K562 (cell line): Measurements from ENCODE around the gene CDKN1C. TPM values are rescaled to one million over a fixed set of nuclear protein-coding genes. Genes with fewer than 3 reads are reported as not detected.

Source experiments
- ATAC-seq: fragments of 200-7000 bp; cut with Tn5 transposase; 3 replicates; pipeline ENCODE4 v1.9.1; 2020; ENCODE audit warnings: moderate library complexity
- BruUV-seq: library from RNA; stranded (reverse); fragments of 400-500 nt; replicated peaks from 2 replicates; lab custom pipeline; 2021; lab: Mats Ljungman, UMichigan
- CTCF ChIA-PET: fragments of 300-600 bp; formaldehyde crosslinking; extraction: SDS; loops from one replicate; lab custom pipeline; 2021; ENCODE audit warnings: low intra/inter-chr PET ratio; lab: Yijun Ruan, JAX
- POLR2A ChIA-PET: fragments of 300-600, 350-650 bp; sonication (Branson Sonifier 250); formaldehyde crosslinking; extraction: SDS; loops from one replicate; lab custom pipeline; 2021; ENCODE audit warnings: antibody characterized with exemption, inconsistent platforms; lab: Yijun Ruan, JAX
- DNase-seq, 4 experiments: peaks; one replicate each; pipeline versions ENCODE4 v3.0.0 to v3.0.0-alpha.2; 2011 to 2018; ENCODE audit warnings: low spot score in 3 of 4, mixed read lengths in 3 of 4; ENCODE audit errors: extremely low read depth in 1 of 4
- FAIRE-seq: peaks from 2 replicates; lab custom pipeline; 2011; peaks lifted over from hg19 to GRCh38; lab: Jason Lieb, UNC
- H2AFZ ChIP-seq: 2 replicates; pipeline ENCODE4 v1.6.0; 2011; ENCODE audit warnings: low read depth, low read length, control low read depth, inconsistent platforms
- H3K27ac ChIP-seq: fragments of 200-600 bp; 3 replicates; pipeline ENCODE4 v1.8.0; 2011; ENCODE audit warnings: low read depth, mild to moderate bottlenecking, control low read depth, inconsistent platforms, low read length, moderate library complexity, mixed read lengths; ENCODE audit errors: extremely low read depth
- H3K27me3 ChIP-seq, 2 experiments: fragments of 300-600 bp in 1 of 2; 2 replicates in 1 of 2; 3 replicates in 1 of 2; pipeline versions ENCODE4 v1.6.0 to v1.8.0; 2011; ENCODE audit warnings: inconsistent platforms in 2 of 2, low read length in 2 of 2, mild to moderate bottlenecking in 1 of 2, mixed read lengths in 1 of 2, moderate library complexity in 1 of 2; ENCODE audit not compliant: control insufficient read depth in 2 of 2, insufficient read depth in 2 of 2
- H3K36me3 ChIP-seq: fragments of 300-600 bp; 3 replicates; pipeline ENCODE4 v1.8.0; 2011; ENCODE audit warnings: mild to moderate bottlenecking, low read length, inconsistent platforms; ENCODE audit not compliant: control insufficient read depth, insufficient read depth
- H3K4me1 ChIP-seq, 2 experiments: fragments of 200-600 bp in 1 of 2; replicated peaks in 1 of 2; 2 replicates in 1 of 2; 3 replicates in 1 of 2; pipeline versions ENCODE4 v1.5.1 to v1.8.0; 2011; ENCODE audit warnings: inconsistent platforms in 2 of 2, low read length in 2 of 2, mild to moderate bottlenecking in 1 of 2, mixed read lengths in 1 of 2, moderate library complexity in 1 of 2; ENCODE audit not compliant: control insufficient read depth in 2 of 2, insufficient read depth in 2 of 2
- H3K4me2 ChIP-seq: 2 replicates; pipeline ENCODE4 v1.6.1; 2011; ENCODE audit warnings: low read length, control low read depth, inconsistent platforms, mixed read lengths; ENCODE audit not compliant: insufficient read depth
- H3K4me3 ChIP-seq: fragments of 200-600 bp; sonication (generic), shearing (Covaris generic); 2 replicates; pipeline ENCODE4 v1.5.1; 2016; ENCODE audit warnings: control low read depth, inconsistent platforms
- H3K79me2 ChIP-seq: fragments of 200-600 bp; 3 replicates; pipeline ENCODE4 v1.8.0; 2011; ENCODE audit warnings: low read length, inconsistent platforms; ENCODE audit not compliant: control insufficient read depth, insufficient read depth
- H3K9ac ChIP-seq, 2 experiments: 2 replicates each; pipeline versions ENCODE4 v1.6.0 to v1.6.1; 2011; ENCODE audit warnings: low read depth in 2 of 2, low read length in 2 of 2, control low read depth in 1 of 2, inconsistent platforms in 1 of 2, mild to moderate bottlenecking in 1 of 2, mixed read lengths in 1 of 2; ENCODE audit not compliant: insufficient read depth in 1 of 2
- H3K9me1 ChIP-seq: one replicate; pipeline ENCODE4 v1.6.0; 2011; ENCODE audit warnings: inconsistent platforms, mild to moderate bottlenecking, low read length, moderate library complexity; ENCODE audit not compliant: control insufficient read depth, insufficient read depth
- H3K9me3 ChIP-seq: replicated peaks from 2 replicates; pipeline ENCODE4 v1.5.1; 2011; ENCODE audit warnings: low read depth, low read length, inconsistent platforms; ENCODE audit not compliant: control insufficient read depth, insufficient read depth
- H4K20me1 ChIP-seq: replicated peaks from 2 replicates; pipeline ENCODE4 v1.6.1; 2011; ENCODE audit warnings: low read length, inconsistent platforms, mixed read lengths; ENCODE audit not compliant: control insufficient read depth, insufficient read depth
- MGA ChIP-seq: fragments of 450-650 bp; IDR thresholded peaks from 2 replicates; pipeline ENCODE4 v1.6.1; 2016; ENCODE audit warnings: mild to moderate bottlenecking, moderate library complexity
- MLLT1 ChIP-seq, 2 experiments: fragments of 450-650 bp; IDR thresholded peaks; 2 replicates each; pipeline ENCODE4 v1.6.1; 2016
- POLR2G ChIP-seq: fragments of 200-400 bp; formaldehyde crosslinking; IDR thresholded peaks from 2 replicates; pipeline ENCODE4 v1.6.1; 2017; ENCODE audit warnings: low read depth, mild to moderate bottlenecking, antibody characterized with exemption, low read length, moderate library complexity
- ZNF398 ChIP-seq: fragments of 250-450 bp; sonication (Bioruptor Pico); IDR thresholded peaks from 2 replicates; pipeline ENCODE4 v1.8.0; 2021; ENCODE audit warnings: moderate library complexity, mild to moderate bottlenecking, inconsistent platforms
- WGBS: fragments of 100-300 bp; shearing (Covaris generic); methylation state at CpG from one replicate; pipeline ENCODE4 v1.1.6; 2016; ENCODE audit warnings: low coverage, mixed read lengths; ENCODE audit not compliant: insufficient coverage; ENCODE audit errors: missing lambda C conversion rate; 5-methylcytosine and 5-hydroxymethylcytosine counted together
- in situ Hi-C: fragments of 300-500 bp; cut with MboI; formaldehyde crosslinking; loops from 4 replicates; pipeline ENCODE4 v1.15.0; 2018; ENCODE audit warnings: inconsistent platforms, mixed read lengths
- intact Hi-C: fragments of 100-400 bp; cut with micrococcal nuclease; formaldehyde crosslinking; loops from 2 replicates; pipeline ENCODE4 v1.14.2; 2022
- polyA plus RNA-seq, 8 experiments: library from polyadenylated mRNA; depleted of rRNA in 4 of 8; stranded (reverse) in 5 of 8; unstranded in 3 of 8; fragments of >200 nt; fragmentation: Nextera tagmentation in 2 of 8; fragmentation: Illumina TruSeq in 1 of 8; extraction: Ambion mirVana in 2 of 8; extraction: Trizol in 1 of 8; gene quantifications; 2 replicates each; pipeline versions ENCODE4 v1.2.1 to v1.2.3, GENCODE V29; 2011 to 2014; ENCODE audit warnings: inconsistent platforms in 1 of 8, missing spikeins in 1 of 8
- total RNA-seq, 7 experiments: library from RNA; depleted of rRNA in 6 of 7; stranded (reverse); fragments of >200 nt in 6 of 7; fragmentation: Illumina TruSeq in 2 of 7; extraction: Trizol in 2 of 7; gene quantifications; 2 replicates each; pipeline versions ENCODE4 v1.2.1 to v1.2.3, GENCODE V29; 2011 to 2021; ENCODE audit warnings: low replicate concordance in 1 of 7

CDKN1C gene
- total and polyA plus RNA-seq, 9 of the 15 experiments (the other 6 are each of a cell fraction or from before 2014, with no cell fraction given), result 2.8 to 21.1 (median 9.3) TPM

- Histone ChIP-seq H3K27me3 (0 out of 5 replicates have a peak, but pooled peaks cover 0 to 9% of the 10 kb centered on the region in 2 experiments), H4K20me1 (no peaks in the 10 kb centered on the region), H3K27ac (no peak overlapping the region), H3K9ac (peak overlapping the region in 1 of 2 experiments; percentile 55; a peak in 2 of 4 replicates), H3K9me3 (peaks cover 6% of the 10 kb centered on the region), H3K36me3 (no peaks in the 10 kb centered on the region), H3K4me3 (no peak overlapping the region), H3K4me1 (peaks cover 12 to 59% of the 10 kb centered on the region in 2 experiments; a peak in 4 of 5 replicates), H2AFZ (no peak overlapping the region), H3K4me2 (no peak overlapping the region), H3K79me2 (no peaks in the 10 kb centered on the region), H3K9me1 (no peaks in the 10 kb centered on the region)
- POLR2A ChIA-PET, result interaction anchor here (1.1 kb wide), 1 partner anchor 349 kb away, joined by 3 read pairs; no protein-coding TSS in a partner anchor
- CTCF ChIA-PET, result no interaction called here
- in situ Hi-C loops, result no loop called here
- FAIRE-seq (no peak), DNase-seq (no peak), ATAC-seq (no peak)
- intact Hi-C loops, result loop anchor here (2.0 to 10.0 kb wide), 2 partner anchors 14 to 318 kb away; no protein-coding TSS in a partner anchor
- BruUV-seq, result no TSS peak
- 40% methylated on average over 11 of the region's 11 CpGs for WGBS
- TF ChIP-seq MLLT1 (IDR thresholded peaks at IDR 0.05) (no peak), MGA (no peak), POLR2G (peak; percentile 19; the same call in 1 of the 2 replicates), ZNF398 (CRISPR knock-in tag) (no peak)
Measured at GRCh38 chr11:2882396-2883110, 3.0 kb downstream of the CDKN1C start.
